Brain microvascular endothelial cell (primary cell): Measurements from ENCODE around the gene ANAPC7.

Source experiments
- DNase-seq: peaks from one replicate; pipeline ENCODE4 v3.0.0-alpha.2; 2020
- H3K27ac ChIP-seq: fragments of 250-450 bp; sonication (Bioruptor Pico); 2 replicates; pipeline ENCODE4 v1.5.1; 2020; ENCODE audit warnings: mild to moderate bottlenecking, moderate library complexity
- H3K27me3 ChIP-seq: fragments of 250-450 bp; sonication (Bioruptor Pico); replicated peaks from 2 replicates; pipeline ENCODE4 v1.5.1; 2020; ENCODE audit warnings: mild to moderate bottlenecking
- H3K36me3 ChIP-seq: fragments of 250-450 bp; sonication (Bioruptor Pico); replicated peaks from 2 replicates; pipeline ENCODE4 v1.5.1; 2020; ENCODE audit warnings: mild to moderate bottlenecking
- H3K4me3 ChIP-seq: 2 replicates; pipeline ENCODE4 v1.5.1; 2011; ENCODE audit warnings: low read depth, mild to moderate bottlenecking, control low read depth, low read length, moderate library complexity
- in situ Hi-C: cut with HindIII; loops from 2 replicates; pipeline ENCODE4 v1.10.0; 2017; ENCODE audit warnings: low sequenced_read_pairs, low pct_ligation_motif_present
- TF ChIP-seq, protein P1 (sequence below): IDR thresholded peaks from 2 replicates; pipeline ENCODE4 v1.5.1; 2011; ENCODE audit warnings: low read depth, mild to moderate bottlenecking, moderate library complexity, low read length, control low read depth, inconsistent platforms; ENCODE audit errors: missing control alignments

Gene ANAPC7

DNA sequence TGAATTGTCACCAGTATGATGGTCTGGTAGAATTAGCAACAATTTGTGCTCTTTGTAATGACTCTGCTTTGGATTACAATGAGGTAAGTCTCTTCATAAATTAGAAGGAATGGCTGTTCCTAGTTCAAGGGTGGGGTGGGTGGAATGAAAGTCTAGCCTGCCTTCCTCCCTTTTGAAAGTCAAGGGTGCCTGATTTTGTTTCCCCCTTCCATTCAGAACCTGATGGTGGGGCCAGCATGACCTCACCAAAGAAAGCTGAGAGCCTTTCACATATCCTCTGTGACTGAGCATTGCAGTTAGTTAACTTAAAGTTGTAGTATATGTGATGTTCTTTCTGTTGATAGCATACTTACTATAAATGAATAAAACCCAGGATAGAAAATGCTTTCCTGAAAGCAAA, 70.3 kb downstream of the ANAPC7 start:
- DNase-seq, result no peak
- H3K27ac ChIP-seq, result no peak overlapping the region
- in situ Hi-C loops, result loop anchor here (5.0 kb wide), 1 partner anchor 46 kb away; no protein-coding TSS in a partner anchor

DNA sequence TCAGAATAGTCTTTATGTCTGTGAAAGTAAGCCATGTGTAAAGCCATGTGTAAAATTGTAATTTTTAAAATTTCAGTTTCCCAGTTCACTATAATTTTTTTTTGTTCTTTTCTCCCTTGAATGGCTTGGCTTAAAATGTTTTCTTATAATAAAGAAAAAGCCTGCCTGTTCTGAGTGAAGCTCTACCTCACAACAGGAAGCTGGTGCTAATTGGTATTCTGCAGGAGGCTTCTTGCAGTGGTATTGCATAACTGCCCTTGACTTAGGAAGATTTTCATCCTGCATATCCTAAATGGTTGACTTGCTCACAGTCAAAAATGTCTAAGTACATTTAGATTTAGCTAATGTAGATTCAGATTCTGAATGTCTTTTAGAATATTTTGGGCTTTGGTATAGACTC, 73.0 kb downstream of the ANAPC7 start:
- Histone ChIP-seq H3K36me3 (peaks cover 89% of the 10 kb centered on the region), H3K27ac (no peak overlapping the region), H3K4me3 (no peak overlapping the region), H3K27me3 (no peaks in the 10 kb centered on the region)
- in situ Hi-C loops, result loop anchor here (5.0 kb wide), 1 partner anchor 43 kb away; no protein-coding TSS in a partner anchor
- DNase-seq, result no peak
- TF ChIP-seq, protein P1, sequence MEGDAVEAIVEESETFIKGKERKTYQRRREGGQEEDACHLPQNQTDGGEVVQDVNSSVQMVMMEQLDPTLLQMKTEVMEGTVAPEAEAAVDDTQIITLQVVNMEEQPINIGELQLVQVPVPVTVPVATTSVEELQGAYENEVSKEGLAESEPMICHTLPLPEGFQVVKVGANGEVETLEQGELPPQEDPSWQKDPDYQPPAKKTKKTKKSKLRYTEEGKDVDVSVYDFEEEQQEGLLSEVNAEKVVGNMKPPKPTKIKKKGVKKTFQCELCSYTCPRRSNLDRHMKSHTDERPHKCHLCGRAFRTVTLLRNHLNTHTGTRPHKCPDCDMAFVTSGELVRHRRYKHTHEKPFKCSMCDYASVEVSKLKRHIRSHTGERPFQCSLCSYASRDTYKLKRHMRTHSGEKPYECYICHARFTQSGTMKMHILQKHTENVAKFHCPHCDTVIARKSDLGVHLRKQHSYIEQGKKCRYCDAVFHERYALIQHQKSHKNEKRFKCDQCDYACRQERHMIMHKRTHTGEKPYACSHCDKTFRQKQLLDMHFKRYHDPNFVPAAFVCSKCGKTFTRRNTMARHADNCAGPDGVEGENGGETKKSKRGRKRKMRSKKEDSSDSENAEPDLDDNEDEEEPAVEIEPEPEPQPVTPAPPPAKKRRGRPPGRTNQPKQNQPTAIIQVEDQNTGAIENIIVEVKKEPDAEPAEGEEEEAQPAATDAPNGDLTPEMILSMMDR, result no peak

More for the DNA sequence above, 70.3 kb downstream of the ANAPC7 start:
- Histone ChIP-seq H3K4me3 (no peak overlapping the region), H3K36me3 (peaks cover 92% of the 10 kb centered on the region), H3K27me3 (no peaks in the 10 kb centered on the region)
- TF ChIP-seq, protein P1, result no peak

DNA sequence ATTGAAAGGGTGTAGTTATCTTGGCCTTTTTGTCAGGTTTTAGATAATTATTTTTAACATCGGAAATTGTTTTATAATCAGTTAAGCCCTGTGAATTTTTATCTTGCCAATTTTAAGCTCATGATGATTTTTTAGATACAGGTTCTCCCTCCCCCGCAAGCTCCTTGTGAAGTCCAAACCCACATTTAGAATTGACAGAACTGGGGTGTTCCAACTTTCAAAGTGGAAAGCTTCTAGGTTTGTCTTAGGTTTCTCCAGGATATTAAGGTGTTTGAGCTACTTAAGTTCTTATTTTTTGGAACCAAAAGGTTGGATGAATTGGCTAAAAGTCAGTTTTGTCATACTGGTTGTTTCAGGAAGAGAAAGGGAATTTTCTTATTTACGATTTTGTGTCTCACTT, 73.4 kb downstream of the ANAPC7 start:
- no peak overlapping the region for H3K4me3 ChIP-seq
- H3K36me3 ChIP-seq, result peaks cover 88% of the 10 kb centered on the region
- DNase-seq, result no peak
- H3K27ac ChIP-seq, result no peak overlapping the region
- H3K27me3 ChIP-seq, result no peaks in the 10 kb centered on the region
- in situ Hi-C loops, result loop anchor here (5.0 kb wide), 1 partner anchor 43 kb away; no protein-coding TSS in a partner anchor
- TF ChIP-seq, protein P1, result no peak

DNA sequence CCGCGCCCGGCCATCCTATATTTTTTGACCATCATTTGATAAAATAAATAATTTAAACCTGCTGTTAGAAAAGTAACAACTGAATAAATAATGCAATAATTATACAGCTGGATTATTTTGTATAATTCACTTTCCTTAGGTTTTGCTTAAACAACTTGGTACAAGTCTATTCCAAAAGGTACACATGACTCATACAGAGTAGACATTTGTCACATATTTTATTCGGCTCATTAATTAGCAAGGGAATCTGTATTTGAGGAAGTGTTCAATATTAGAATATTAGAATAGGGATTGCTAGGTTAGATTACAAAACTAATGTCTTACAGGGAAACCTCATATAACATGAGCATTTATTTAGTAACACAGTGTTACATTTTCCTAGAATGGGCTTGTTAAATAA, 73.8 kb downstream of the ANAPC7 start:
- Histone ChIP-seq H3K36me3 (peaks cover 84% of the 10 kb centered on the region), H3K4me3 (no peak overlapping the region), H3K27ac (no peak overlapping the region), H3K27me3 (no peaks in the 10 kb centered on the region)
- no peak for DNase-seq
- TF ChIP-seq, protein P1, result no peak
- in situ Hi-C loops, result loop anchor here (5.0 kb wide), 1 partner anchor 42 kb away; no protein-coding TSS in a partner anchor
